ENCODE measurements around the gene TRIM28.

DNA sequence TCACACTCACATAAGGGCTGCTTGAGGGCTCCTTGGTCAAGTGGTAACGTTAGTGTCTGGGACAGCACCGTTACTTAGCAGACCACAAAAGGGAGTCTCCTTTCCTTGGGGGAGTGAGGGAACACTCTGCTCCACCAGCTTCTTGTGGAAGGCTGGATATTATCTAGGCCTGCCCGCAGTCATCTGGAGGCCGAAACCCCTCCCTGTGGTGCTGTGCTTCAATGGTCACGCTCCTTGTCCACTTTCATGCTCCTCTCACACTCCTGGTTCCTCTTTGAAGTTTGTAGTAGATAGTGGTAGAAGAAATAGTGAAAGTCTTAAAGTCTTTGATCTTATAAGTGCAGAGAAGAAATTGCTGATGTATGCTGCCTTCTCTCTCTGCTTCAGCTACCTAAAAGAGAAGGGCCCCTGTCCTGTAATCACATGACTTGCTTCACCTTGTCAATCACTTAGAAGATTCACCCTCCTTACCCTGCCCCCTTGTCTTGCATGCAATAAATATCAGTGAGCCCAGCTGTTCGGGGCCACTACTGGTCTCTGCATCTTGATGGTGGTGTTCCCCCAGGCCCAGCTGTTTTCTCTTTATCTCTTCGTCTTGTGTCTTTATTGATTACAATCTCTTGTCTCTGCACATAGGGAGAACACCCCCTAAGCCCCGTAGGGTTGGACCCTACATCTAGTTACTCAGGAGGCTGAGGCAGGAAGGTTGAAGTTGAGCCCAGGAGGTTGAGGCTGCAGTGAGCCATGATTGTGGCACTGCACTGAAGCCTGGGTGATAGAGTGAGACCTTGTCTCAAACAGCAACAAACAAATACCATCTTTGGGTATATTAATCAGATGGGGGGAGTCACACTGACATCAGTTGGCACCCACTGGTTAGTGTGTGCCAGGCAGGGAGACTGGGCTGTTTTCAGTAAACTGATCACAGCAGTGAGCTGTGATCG lies 40.9 kb downstream of the TRIM28 start:
- TF ChIP-seq, protein P1, sequence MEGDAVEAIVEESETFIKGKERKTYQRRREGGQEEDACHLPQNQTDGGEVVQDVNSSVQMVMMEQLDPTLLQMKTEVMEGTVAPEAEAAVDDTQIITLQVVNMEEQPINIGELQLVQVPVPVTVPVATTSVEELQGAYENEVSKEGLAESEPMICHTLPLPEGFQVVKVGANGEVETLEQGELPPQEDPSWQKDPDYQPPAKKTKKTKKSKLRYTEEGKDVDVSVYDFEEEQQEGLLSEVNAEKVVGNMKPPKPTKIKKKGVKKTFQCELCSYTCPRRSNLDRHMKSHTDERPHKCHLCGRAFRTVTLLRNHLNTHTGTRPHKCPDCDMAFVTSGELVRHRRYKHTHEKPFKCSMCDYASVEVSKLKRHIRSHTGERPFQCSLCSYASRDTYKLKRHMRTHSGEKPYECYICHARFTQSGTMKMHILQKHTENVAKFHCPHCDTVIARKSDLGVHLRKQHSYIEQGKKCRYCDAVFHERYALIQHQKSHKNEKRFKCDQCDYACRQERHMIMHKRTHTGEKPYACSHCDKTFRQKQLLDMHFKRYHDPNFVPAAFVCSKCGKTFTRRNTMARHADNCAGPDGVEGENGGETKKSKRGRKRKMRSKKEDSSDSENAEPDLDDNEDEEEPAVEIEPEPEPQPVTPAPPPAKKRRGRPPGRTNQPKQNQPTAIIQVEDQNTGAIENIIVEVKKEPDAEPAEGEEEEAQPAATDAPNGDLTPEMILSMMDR (IDR thresholded peaks at IDR 0.05; ENCODE audit: borderline replicate concordance, extremely low read depth, low read length, poor library complexity, severe bottlenecking) = no peak
- no peak for TF ChIP-seq EZH2 (IDR thresholded peaks at IDR 0.05; ENCODE audit: borderline replicate concordance, low read depth, low read length, severe bottlenecking)
